Fibroblast of mammary gland (primary cell): ENCODE results near the gene FHOD3.

Source experiments
- DNase-seq: peaks from one replicate; pipeline ENCODE4 v3.0.0-alpha.2; 2010; ENCODE audit warnings: low read depth
- H3K4me3 ChIP-seq: 2 replicates; pipeline ENCODE4 v1.5.1; 2011; ENCODE audit warnings: low read depth, mild to moderate bottlenecking, low read length, moderate library complexity; ENCODE audit not compliant: control insufficient read depth
- TF ChIP-seq, protein P1 (sequence below): conservative IDR thresholded peaks from 2 replicates; pipeline ENCODE4 v1.5.1; 2011; ENCODE audit warnings: low read depth, low read length, inconsistent platforms; ENCODE audit not compliant: control insufficient read depth, insufficient read depth

Gene FHOD3

DNA sequence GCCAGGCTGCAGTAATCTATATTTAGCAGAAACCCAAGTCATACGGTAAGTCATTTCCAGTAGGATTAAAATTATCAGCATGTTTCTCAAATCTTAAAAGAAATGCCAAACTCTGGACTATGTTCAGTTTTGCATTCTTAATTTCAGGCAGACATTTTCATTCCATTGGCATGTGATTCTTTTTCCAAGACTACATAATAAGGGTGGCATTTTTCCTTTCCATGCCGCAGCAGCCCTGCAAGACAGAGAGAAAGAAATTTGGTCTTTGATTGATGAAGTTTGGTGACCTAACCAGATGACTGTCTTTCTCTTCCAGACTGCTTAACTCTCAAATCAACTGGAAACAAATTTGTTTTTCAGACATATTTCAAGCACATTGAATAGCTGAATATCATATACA lies 118.1 kb downstream of the FHOD3 start:
- H3K4me3 ChIP-seq = no peak overlapping the region
- TF ChIP-seq, protein P1, sequence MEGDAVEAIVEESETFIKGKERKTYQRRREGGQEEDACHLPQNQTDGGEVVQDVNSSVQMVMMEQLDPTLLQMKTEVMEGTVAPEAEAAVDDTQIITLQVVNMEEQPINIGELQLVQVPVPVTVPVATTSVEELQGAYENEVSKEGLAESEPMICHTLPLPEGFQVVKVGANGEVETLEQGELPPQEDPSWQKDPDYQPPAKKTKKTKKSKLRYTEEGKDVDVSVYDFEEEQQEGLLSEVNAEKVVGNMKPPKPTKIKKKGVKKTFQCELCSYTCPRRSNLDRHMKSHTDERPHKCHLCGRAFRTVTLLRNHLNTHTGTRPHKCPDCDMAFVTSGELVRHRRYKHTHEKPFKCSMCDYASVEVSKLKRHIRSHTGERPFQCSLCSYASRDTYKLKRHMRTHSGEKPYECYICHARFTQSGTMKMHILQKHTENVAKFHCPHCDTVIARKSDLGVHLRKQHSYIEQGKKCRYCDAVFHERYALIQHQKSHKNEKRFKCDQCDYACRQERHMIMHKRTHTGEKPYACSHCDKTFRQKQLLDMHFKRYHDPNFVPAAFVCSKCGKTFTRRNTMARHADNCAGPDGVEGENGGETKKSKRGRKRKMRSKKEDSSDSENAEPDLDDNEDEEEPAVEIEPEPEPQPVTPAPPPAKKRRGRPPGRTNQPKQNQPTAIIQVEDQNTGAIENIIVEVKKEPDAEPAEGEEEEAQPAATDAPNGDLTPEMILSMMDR = no peak
- DNase-seq = no peak

DNA sequence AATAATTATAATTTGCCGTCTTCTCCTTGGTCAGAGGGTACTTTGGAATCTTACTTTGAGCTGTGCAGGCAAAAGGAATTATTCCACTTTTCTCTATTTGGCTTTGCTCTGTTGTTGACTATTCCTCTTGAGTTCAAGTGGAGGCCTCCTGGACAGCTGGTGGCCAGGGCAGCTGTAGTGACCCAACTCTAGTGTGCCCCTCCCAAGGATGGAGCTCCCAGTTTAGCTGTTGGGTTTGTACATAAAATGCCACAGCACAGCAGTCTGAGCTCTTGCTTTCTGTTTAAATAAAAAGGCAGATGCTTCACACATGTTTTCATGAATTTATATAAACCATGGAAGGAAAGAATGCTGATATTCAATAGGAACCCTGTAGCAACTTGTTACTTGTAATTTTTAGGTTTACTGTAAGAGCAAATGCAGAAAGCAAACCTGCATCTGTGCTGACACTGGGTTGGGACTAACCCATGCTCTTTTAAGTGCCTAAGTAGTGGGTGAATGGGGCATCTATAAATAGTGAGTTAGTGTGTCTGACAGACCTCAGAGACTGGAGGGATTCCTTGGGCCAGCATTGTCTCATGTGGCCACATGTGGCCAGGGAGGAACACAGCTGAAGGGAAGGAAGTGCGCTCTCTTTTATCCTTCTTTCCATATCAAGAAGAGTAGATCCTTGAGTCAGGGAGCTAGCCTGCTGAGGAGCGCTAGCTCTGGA lies 121.8 kb downstream of the FHOD3 start:
- H3K4me3 ChIP-seq = no peak overlapping the region
- TF ChIP-seq, protein P1 = no peak
- DNase-seq = no peak

DNA sequence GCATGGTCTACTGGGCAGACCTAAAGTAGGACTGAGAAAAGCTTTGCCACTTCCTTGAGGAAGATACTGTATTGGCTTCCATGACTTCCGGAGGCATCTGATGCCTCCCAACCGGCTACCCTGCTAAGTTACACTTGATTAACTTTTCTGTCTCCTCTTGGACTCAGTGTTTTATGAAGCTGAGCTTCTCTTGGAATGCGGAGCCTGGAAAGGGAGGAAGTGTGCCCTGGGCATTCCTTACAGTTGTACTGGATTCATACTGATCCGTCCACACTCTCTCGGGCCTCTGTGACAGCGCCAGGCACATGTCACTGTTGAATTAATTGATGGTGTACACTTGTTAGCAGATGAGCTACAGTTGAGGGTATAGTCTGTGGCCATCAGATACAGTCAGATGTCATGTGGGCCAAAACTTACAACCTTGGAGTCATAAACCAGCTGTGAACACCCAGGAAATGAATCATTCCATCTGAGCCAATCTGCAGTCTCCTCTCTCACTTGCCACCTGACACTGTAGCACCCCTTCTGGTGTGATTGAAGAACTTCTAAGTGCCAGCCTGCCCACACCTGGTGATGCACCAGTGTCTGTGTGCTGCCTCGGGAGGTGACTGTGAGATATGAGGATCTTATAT lies 122.5 kb downstream of the FHOD3 start:
- DNase-seq = peak; percentile 67
- no peak overlapping the region for H3K4me3 ChIP-seq
- TF ChIP-seq, protein P1 = peak; percentile 18

DNA sequence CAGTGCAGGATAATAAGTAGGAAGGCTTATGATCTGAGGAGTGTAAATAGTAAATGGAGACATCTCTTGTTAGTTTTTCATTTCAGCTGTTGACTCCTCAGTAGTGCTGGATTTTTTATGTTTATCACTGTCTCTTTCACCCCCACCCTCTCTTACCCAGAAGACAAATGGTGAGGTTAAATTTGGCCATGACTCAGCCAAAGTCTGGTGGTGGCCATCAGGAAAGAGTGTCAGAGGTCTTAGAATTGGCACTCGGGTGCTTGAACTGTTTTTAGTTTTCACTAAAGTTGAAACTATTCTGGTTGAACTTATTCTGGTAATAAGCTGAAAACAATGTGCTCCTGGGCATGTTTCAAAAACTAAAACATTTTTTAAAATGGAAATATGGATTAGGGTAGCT lies 123.3 kb downstream of the FHOD3 start:
- TF ChIP-seq, protein P1 = no peak
- peak; percentile 60 for DNase-seq
- H3K4me3 ChIP-seq = no peak overlapping the region

DNA sequence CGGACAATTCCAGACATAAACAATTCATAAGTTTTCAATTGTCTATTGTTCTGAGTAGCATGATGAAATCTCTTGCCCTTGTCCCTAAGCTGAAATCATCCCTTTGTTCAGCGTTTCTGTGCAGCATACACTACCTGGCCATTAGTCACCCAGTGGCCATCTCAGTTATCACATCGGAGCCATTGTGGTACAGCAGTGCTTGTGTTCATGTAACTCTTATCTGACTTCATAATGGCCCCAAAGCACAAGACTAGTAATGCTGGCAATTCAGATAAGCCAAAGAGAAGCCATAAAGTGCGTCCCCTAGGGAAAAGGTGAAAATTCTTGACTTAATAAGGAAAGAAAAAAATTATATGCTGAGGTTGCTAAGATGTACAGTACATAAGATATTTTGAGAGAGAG lies 127.2 kb downstream of the FHOD3 start:
- TF ChIP-seq, protein P1 = no peak
- H3K4me3 ChIP-seq = no peak overlapping the region
- DNase-seq = no peak

DNA sequence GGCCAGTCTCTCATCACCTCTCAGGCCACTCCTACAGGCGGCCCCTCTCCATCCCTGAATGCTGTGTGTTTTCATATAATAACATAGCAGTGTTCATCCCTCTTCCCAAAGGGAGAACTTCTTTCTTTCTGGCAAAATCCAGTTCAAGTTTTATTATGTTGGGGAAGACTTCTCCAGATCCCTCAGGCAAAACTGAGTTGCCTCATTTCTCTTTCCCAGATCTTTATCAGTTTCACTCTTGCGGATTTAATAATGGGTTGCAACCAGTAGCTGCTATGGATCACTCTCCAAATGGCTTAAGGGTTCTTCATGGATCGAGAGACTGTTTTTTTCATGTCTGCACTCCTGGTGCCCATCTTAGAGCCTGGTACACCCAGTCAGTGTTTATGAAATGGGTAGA lies 129.9 kb downstream of the FHOD3 start:
- DNase-seq = no peak
- H3K4me3 ChIP-seq = no peak overlapping the region
- TF ChIP-seq, protein P1 = no peak
